Esophagus (tissue), 2 donors: ENCODE results near the gene RBM33. TPM values are rescaled to one million over a fixed set of nuclear protein-coding genes. Genes with fewer than 3 reads are reported as not detected.
A peak's percentile ranks its signal among the peaks of the same experiment; 100 is the strongest.

Source experiments
- H3K27ac ChIP-seq, 2 donors: one replicate each; pipeline ENCODE4 v1.5.1; 2013; ENCODE audit warnings: low read depth in 2 of 2, mild to moderate bottlenecking in 2 of 2, inconsistent platforms in 1 of 2, low read length in 1 of 2, moderate library complexity in 1 of 2
- H3K27me3 ChIP-seq, 2 donors: one replicate each; pipeline ENCODE4 v1.6.1; 2013; ENCODE audit warnings: low read length in 2 of 2, control low read depth in 1 of 2, mild to moderate bottlenecking in 1 of 2; ENCODE audit not compliant: insufficient read depth in 2 of 2, control insufficient read depth in 1 of 2
- H3K36me3 ChIP-seq, 2 donors: one replicate each; pipeline ENCODE4 v1.6.1; 2013; ENCODE audit warnings: low read length in 1 of 2; ENCODE audit not compliant: control insufficient read depth in 2 of 2, insufficient read depth in 2 of 2
- H3K4me1 ChIP-seq, 2 donors: one replicate each; pipeline ENCODE4 v1.6.1; 2013; ENCODE audit warnings: low read length in 1 of 2; ENCODE audit not compliant: control insufficient read depth in 2 of 2, insufficient read depth in 2 of 2
- H3K4me3 ChIP-seq, 2 donors: one replicate each; pipeline ENCODE4 v1.5.1; 2013; ENCODE audit warnings: low read length in 2 of 2, mild to moderate bottlenecking in 2 of 2, low read depth in 1 of 2, moderate library complexity in 1 of 2
- H3K9me3 ChIP-seq, 2 donors: one replicate each; pipeline ENCODE4 v1.6.1; 2013; ENCODE audit warnings: mild to moderate bottlenecking in 2 of 2, low read depth in 1 of 2, low read length in 1 of 2, moderate library complexity in 1 of 2; ENCODE audit not compliant: control insufficient read depth in 2 of 2, insufficient read depth in 1 of 2
- WGBS, 2 donors: extraction: QIAGEN DNeasy Blood & Tissue Kit; methylation state at CpG; one replicate each; pipeline ENCODE4 v1.1.7; 2013; 5-methylcytosine and 5-hydroxymethylcytosine counted together
- polyA plus RNA-seq, 2 donors: library from polyadenylated mRNA; stranded (reverse); fragments of 200-250 nt; gene quantifications; one replicate each; pipeline ENCODE4 v1.2.3, GENCODE V29; 2013
- donor health status: healthy with polysubstance abuse.
- donor health status: Bipolar disorder and iron deficiency.

The RBM33 gene
- polyA plus RNA-seq, 2 donors: 11.6 to 25.6 TPM

DNA sequence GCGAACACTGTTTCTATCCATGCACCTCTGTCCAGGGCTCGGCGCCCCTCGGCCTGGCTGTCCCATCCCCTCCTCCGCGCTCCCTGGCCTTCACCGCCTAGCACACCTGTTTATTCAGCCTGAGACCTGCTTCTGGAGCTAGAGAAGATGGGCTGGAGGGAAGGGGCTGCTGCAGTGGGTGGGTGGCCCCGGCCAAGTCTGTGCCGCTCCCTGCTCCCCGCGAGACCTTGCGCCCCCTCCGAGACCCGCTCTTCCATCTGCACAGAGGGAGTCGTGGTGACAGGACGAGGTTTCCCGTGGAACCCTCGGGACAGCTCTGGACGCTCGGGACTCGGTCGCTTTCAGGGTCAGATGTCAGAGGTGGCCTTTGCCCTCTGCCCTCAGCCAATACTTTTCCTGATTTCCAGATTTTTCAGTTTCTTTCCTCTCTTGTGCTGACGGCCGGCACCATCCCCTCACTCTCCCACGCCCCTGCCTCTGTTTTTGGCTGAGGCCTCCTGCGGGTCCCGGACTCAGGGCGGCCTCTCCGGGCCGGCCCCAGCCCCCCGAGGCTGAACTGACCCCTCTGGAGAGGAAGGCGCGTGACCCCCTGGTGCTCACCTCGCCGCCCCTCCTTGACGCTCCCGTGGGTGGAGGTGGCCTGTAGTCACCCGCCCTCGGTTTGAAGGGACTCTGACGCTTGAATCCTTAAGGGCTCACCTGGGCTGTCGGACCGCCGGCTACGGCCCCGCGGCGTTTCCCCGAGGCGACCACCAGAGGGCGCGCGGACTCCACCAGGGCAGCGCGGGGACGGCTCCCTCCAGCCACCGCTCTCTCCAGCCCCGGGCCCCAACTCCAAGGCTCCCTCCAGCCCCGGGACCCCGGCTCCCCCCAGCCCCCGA lies 152.2 kb downstream of the RBM33 start:
- Histone ChIP-seq H3K27ac (no peak overlapping the region), H3K27me3 (peaks cover 4 to 5% of the 10 kb centered on the region in 2 donors), H3K4me1 (peaks cover 4 to 8% of the 10 kb centered on the region in 2 donors), H3K9me3 (no peaks in the 10 kb centered on the region), H3K36me3 (no peaks in the 10 kb centered on the region), H3K4me3 (no peak overlapping the region)
- 30 to 31% methylated on average over 47 to 60 of the region's 60 CpGs for WGBS, 2 donors

DNA sequence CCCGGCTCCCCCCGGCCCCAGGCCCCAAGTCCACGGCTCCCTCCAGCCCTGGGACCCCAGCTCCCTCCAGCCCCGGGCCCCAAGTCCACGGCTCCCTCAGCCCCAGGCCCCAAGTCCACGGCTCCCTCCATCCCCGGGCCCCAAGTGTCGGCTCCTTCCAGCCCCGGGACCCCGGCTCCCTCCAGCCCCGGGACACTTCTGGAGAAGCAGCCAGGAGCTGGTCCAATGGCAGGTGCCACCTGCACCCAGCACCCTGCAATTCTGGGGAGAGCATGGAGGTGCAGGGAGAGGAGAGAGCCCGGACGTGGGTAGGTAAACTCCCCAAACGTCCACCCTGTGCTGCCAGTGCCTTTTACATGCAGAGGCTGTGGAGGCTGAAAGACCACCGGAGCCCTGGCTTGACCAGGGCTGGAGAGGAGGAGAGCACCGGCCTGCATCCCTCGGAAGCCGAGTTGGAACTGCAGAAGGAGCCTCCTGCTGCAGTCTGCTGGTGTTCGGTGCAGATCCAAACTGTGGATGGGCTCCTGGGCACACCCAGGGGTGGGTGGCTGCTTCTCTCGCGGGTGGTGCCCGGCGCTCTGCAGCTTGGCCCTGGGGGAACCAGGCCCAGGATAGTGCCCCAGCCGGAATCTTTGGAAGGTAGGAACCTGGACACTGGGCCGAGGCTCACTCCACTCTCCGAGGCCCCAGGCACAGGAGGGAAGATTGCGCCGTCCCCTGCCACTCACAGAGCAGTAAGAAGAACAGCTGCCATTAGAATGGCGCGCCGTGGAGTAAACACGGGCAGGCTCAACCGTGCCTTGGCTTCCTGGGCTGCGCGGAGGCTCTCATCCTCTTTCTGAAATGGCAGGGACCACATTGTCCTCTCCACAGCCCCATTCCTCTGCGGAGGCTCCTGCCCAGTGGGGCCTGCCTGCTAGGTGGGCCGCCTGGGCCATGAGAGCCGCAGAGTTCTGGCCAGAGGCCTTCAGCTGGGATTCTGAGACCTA lies 153.1 kb downstream of the RBM33 start:
- H3K9me3 ChIP-seq: no peaks in the 10 kb centered on the region
- no peak overlapping the region for H3K4me3 ChIP-seq
- 62 to 66% methylated on average over 38 of the region's 38 CpGs for whole genome bisulfite sequencing, 2 donors
- no peak overlapping the region for H3K27ac ChIP-seq
- peaks cover 4 to 5% of the 10 kb centered on the region in 2 donors for H3K27me3 ChIP-seq
- H3K36me3 ChIP-seq: no peaks in the 10 kb centered on the region
- H3K4me1 ChIP-seq: peaks cover 4 to 8% of the 10 kb centered on the region in 2 donors

DNA sequence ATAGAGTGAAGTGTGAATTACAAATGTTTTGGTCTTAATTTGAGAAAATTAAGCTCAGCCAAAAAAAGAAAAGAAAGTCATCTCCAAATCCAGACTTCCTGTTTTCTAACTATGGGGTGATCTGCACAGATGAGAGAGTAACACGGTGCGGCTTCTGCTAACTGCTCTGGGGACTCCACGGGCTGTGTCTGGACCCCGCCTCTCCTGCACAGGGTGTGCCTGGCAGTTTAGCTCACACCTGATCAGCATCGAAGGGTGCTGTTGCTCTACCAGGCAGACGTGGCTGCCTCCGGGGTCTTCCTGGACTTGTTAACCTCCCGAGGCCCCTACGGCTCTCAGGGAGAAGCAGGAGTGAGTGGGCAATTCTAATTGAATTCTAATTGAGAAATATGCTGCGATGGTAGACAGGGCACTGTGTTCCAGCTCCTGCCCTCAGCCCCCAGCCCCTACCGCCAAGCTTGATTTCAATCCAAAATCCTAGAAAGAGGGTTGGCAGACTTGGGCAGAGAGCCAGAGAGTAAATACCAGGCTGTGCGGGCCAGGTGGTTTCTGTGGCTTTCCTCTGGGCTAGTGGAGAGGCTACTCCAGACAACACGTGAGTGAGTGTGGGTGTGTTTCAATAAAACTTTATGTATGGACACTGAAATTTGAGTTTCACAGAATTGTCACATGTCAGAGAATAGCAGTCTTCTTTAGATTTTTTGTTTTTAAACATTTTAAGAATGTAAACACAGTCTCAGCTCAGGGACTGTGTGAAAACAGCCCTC lies 154.4 kb downstream of the RBM33 start:
- Histone ChIP-seq H3K36me3 (no peaks in the 10 kb centered on the region), H3K4me3 (no peak overlapping the region), H3K4me1 (peaks cover 4 to 8% of the 10 kb centered on the region in 2 donors), H3K9me3 (no peaks in the 10 kb centered on the region), H3K27me3 (peaks cover 8 to 17% of the 10 kb centered on the region in 2 donors), H3K27ac (no peak overlapping the region)
- WGBS, 2 donors: 57% methylated on average over 13 of the region's 13 CpGs

DNA sequence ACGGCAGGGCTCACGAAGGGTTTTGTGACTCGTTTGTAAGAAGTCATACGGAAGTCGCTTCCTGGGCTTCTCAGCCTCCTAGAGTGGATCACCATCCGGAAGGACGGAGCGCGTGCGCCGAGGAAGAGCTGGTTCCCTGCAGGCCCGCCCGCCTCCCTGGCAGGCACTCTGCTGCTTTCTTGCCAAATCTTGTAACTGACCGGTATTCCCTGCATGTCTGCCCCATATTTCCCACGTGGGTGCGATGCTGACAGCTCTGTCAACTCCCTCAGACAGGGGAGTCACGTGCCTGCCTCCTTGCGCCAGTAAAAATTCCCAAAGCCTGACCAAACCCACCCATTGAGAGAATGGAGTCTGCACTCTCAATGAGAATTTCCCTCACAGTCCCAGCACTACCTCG lies 155.1 kb downstream of the RBM33 start:
- H3K36me3 ChIP-seq: no peaks in the 10 kb centered on the region
- peaks cover 8 to 24% of the 10 kb centered on the region in 2 donors for H3K27me3 ChIP-seq
- H3K4me3 ChIP-seq: no peak overlapping the region
- WGBS, 2 donors: 58 to 60% methylated on average over 19 of the region's 19 CpGs
- H3K4me1 ChIP-seq: peaks cover 5 to 12% of the 10 kb centered on the region in 2 donors
- H3K27ac ChIP-seq: no peak overlapping the region
- H3K9me3 ChIP-seq: no peaks in the 10 kb centered on the region

DNA sequence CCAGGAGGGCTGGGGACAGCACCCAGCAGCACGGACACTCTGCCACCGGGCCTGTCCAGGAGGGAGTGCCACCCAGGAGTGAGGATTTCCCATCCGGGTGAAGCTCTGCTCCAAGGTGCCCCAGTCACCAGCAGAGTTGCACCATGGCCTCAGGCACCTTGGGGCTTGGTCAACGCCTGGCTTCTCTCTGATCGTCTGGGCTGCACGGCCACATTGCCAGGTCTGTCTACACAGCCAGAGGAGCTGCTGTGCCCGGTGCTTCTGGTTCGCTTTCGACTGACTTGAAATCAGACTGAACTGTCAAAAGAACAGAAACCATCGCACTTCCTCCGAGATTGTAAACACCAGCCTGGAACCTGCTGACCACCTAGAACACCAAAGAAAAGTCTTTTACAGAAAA lies 155.8 kb downstream of the RBM33 start:
- no peak overlapping the region for H3K27ac ChIP-seq
- 84 to 86% methylated on average over 11 of the region's 11 CpGs for WGBS, 2 donors
- no peak overlapping the region for H3K4me3 ChIP-seq
- no peaks in the 10 kb centered on the region for H3K36me3 ChIP-seq
- H3K27me3 ChIP-seq: peaks cover 8 to 27% of the 10 kb centered on the region in 2 donors
- H3K4me1 ChIP-seq: peaks cover 9 to 17% of the 10 kb centered on the region in 2 donors
- no peaks in the 10 kb centered on the region for H3K9me3 ChIP-seq

DNA sequence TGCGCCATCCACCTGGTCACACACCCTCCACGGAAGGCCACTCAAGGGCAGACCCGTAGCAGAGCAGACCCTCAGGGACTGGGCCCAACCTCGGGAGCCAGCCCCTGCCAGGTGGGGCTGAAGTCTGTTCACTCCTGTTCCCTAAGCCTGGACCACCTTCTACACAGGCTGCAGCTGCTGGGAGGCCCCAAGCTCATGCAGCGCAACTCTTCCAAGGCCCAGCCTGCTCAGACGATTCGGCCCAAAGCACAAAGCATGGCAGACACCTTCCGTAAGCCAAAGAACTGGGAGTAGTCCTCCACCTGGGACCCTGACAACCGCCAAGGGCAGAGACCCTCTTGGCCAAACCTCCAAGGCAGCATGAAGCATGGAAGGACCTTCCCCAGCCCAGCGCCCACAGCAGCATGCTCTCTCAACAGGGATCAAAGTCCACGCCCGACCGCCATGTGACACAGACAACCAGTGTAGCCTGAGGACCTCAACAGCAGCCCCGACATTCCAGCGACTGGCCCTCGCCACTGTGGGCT lies 156.3 kb downstream of the RBM33 start:
- peaks cover 8 to 31% of the 10 kb centered on the region in 2 donors for H3K27me3 ChIP-seq
- no peaks in the 10 kb centered on the region for H3K9me3 ChIP-seq
- no peak overlapping the region for H3K4me3 ChIP-seq
- no peaks in the 10 kb centered on the region for H3K36me3 ChIP-seq
- no peak overlapping the region for H3K27ac ChIP-seq
- H3K4me1 ChIP-seq: peaks cover 9 to 20% of the 10 kb centered on the region in 2 donors
- 79 to 86% methylated on average over 16 of the region's 16 CpGs for WGBS, 2 donors

DNA sequence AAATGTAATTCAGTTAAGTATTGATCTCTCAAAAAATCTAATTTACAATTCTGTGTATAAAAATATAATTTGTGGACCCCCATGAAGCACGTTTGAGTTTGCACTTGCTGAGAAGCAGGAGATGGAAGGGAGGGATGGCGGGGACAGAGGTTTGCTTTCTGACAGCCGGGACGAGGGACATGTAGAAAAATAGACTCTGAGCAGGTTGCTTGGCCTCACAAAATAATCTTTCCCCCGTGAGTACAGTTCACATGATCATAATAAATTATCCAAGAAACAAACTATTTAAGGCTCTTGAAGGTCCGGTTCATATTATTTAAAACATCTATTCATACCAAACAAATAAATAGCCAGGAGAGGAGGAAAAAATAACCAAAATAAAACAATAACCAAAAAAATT lies 157.8 kb downstream of the RBM33 start:
- Histone ChIP-seq H3K36me3 (no peaks in the 10 kb centered on the region), H3K27ac (no peak overlapping the region), H3K4me3 (no peak overlapping the region), H3K27me3 (peaks cover 8 to 36% of the 10 kb centered on the region in 2 donors), H3K9me3 (no peaks in the 10 kb centered on the region), H3K4me1 (peaks cover 9 to 19% of the 10 kb centered on the region in 2 donors)
- WGBS, 2 donors: 51 to 52% methylated on average over 6 of the region's 6 CpGs

DNA sequence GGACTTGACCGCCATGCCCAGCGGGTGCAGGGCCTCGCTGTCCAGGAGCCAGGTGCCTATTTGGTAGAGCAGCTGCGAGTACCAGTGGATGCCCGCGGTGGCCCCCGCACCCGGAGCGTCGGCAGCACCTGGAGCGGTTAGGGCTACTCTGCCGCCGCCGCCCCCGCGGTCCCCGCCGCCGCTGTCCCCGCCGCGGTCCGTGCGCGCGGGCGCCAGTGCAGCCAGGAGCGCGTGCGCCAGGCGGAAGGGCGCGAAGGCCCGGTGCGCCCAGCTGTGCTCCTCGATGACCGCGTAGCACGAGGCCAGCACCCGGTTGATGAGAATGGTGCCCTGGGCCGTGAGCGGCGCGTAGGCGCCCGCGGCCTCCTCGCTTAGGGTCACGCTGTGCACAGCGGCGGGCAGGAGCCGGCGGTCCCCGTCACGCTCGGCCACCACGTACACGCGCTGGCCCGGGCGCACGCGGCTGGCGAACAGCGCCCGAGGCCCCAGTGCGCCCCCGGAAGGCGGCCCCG lies 158.5 kb downstream of the RBM33 start:
- H3K4me1 ChIP-seq: peaks cover 9 to 19% of the 10 kb centered on the region in 2 donors
- no peak overlapping the region for H3K27ac ChIP-seq
- peaks cover 8 to 39% of the 10 kb centered on the region in 2 donors for H3K27me3 ChIP-seq
- no peaks in the 10 kb centered on the region for H3K36me3 ChIP-seq
- H3K4me3 ChIP-seq: peak overlapping the region in 1 of 2 donors; percentile 38
- 26 to 40% methylated on average over 44 to 70 of the region's 70 CpGs for WGBS, 2 donors
- H3K9me3 ChIP-seq: no peaks in the 10 kb centered on the region
